ENCODE results near the gene MPV17.
"Not testable (repeated sequence)": the region's sequence is repeated elsewhere in the genome, so short reads cannot be mapped to it uniquely, and the experiment has no call there.

DNA sequence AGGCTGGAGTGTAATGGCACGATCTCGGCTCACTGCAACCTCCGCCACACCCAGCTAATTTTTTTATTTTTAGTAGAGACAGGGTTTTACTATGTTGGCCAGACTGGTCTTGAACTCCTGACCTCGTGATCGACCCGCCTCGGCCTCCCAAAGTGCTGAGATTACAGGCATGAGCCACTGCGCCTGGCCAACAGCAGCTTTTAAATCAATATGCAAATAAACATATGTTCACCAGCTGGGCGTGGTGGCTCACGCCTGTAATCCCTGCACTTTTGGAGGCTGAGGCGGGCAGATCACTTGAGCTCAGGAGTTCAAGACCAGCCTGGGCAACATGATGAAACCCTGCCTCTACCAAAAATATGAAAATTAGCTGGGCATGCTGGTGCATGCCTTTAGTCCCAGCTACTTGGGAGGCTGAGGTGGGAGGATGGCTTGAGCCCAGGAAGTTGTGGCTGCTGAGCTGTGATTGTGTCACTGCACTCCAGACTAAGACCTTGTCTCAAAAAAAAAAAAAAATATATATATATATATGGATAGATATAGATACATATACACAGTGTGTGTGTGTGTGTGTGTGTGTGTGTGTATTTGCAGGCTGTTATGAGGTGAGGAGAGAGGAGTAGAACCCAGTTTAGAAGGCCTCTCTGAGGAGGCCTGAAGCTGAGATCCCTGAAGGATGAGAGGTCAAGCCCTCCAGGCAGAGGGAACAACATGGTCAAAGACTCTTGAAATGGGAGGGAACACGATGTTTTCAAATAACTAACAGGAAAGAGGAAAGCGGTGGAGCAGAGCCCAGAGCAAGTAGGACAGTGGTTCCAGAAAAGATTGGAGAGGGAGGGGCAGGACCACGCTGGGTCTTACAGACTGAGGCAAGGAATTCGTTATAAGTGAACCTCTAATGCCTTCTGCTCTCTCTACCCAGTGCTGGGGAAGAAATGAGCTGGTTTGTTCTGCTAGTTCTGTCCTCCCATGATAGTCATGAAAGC lies 50.1 kb downstream of the MPV17 start:
- TF ChIP-seq, protein P1, sequence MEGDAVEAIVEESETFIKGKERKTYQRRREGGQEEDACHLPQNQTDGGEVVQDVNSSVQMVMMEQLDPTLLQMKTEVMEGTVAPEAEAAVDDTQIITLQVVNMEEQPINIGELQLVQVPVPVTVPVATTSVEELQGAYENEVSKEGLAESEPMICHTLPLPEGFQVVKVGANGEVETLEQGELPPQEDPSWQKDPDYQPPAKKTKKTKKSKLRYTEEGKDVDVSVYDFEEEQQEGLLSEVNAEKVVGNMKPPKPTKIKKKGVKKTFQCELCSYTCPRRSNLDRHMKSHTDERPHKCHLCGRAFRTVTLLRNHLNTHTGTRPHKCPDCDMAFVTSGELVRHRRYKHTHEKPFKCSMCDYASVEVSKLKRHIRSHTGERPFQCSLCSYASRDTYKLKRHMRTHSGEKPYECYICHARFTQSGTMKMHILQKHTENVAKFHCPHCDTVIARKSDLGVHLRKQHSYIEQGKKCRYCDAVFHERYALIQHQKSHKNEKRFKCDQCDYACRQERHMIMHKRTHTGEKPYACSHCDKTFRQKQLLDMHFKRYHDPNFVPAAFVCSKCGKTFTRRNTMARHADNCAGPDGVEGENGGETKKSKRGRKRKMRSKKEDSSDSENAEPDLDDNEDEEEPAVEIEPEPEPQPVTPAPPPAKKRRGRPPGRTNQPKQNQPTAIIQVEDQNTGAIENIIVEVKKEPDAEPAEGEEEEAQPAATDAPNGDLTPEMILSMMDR (conservative IDR thresholded peaks at IDR 0.05 in 1 of 2, IDR thresholded peaks at IDR 0.05 in 1 of 2; ENCODE audit: low read depth in 1 of 2, low read length in 2 of 2), result not testable (repeated sequence)
- TF ChIP-seq EZH2 (IDR thresholded peaks at IDR 0.05; ENCODE audit: low read length, missing control alignments), result not testable (repeated sequence)

Data from fibroblast of lung (primary cell).